Spleen (tissue), 11 donors: ENCODE results near the gene MAPK14. TPM values are rescaled to one million over a fixed set of nuclear protein-coding genes. Genes with fewer than 3 reads are reported as not detected.

Experiments
- DNase-seq: peaks from one replicate; pipeline ENCODE4 v3.0.0-alpha.2; 2020
- H3K27ac ChIP-seq, 8 donors: fragments of 200-600 bp; sonication (generic) in 7 of 8; 1 replicate in 4 of 8; 2 replicates in 4 of 8; pipeline versions ENCODE4 v1.5.0 to v1.8.0; 2016 to 2021; ENCODE audit warnings: inconsistent platforms in 4 of 8, mild to moderate bottlenecking in 4 of 8, moderate library complexity in 1 of 8
- H3K27me3 ChIP-seq, 7 donors: fragments of 200-600 bp; sonication (generic) in 6 of 7; replicated peaks in 1 of 7; 1 replicate in 4 of 7; 2 replicates in 3 of 7; pipeline versions ENCODE4 v1.5.0 to v1.8.0; 2016 to 2021; ENCODE audit warnings: inconsistent platforms in 3 of 7, mild to moderate bottlenecking in 1 of 7
- H3K36me3 ChIP-seq, 6 donors: fragments of 200-600 bp; sonication (generic) in 5 of 6; 1 replicate in 4 of 6; 2 replicates in 2 of 6; pipeline versions ENCODE4 v1.5.0 to v1.8.0; 2016 to 2021; ENCODE audit warnings: inconsistent platforms in 2 of 6
- H3K4me1 ChIP-seq, 6 donors: fragments of 200-600 bp; sonication (generic) in 5 of 6; 1 replicate in 3 of 6; 2 replicates in 3 of 6; pipeline versions ENCODE4 v1.5.0 to v1.8.0; 2016 to 2021; ENCODE audit warnings: inconsistent platforms in 3 of 6
- H3K4me3 ChIP-seq, 8 donors: fragments of 200-600 bp; sonication (generic) in 7 of 8; 1 replicate in 4 of 8; 2 replicates in 4 of 8; pipeline versions ENCODE4 v1.5.0 to v1.8.0; 2016 to 2021; ENCODE audit warnings: inconsistent platforms in 4 of 8, mild to moderate bottlenecking in 4 of 8, moderate library complexity in 2 of 8
- H3K9me3 ChIP-seq, 8 donors: fragments of 200-600 bp; sonication (generic) in 7 of 8; 1 replicate in 4 of 8; 2 replicates in 4 of 8; pipeline versions ENCODE4 v1.5.0 to v1.8.0; 2016 to 2021; ENCODE audit warnings: inconsistent platforms in 4 of 8
- POLR2A ChIP-seq, 3 donors: fragments of 450-650 bp; IDR thresholded peaks; one replicate each; pipeline ENCODE4 v1.5.1; 2017; ENCODE audit warnings: antibody characterized with exemption in 3 of 3, mild to moderate bottlenecking in 1 of 3
- POLR2AphosphoS5 ChIP-seq, 3 donors: sonication (generic); formaldehyde crosslinking; IDR thresholded peaks; one replicate each; pipeline ENCODE4 v1.5.1; 2017; ENCODE audit warnings: antibody characterized with exemption in 3 of 3
- WGBS, 5 donors: extraction: QIAGEN DNeasy Blood & Tissue Kit in 3 of 5; methylation state at CpG; one replicate each; pipeline versions ENCODE4 v1.1.5 to v1.1.7; 2013 to 2018; 5-methylcytosine and 5-hydroxymethylcytosine counted together
- intact Hi-C: fragments of 100-400 bp; cut with DNase I; formaldehyde crosslinking; loops from one replicate; pipeline ENCODE4 v1.15.0; 2023; ENCODE audit warnings: low total_unique reads
- polyA plus RNA-seq, 3 donors: library from polyadenylated mRNA; stranded (reverse); fragments of 200-250 nt; gene quantifications; one replicate each; pipeline ENCODE4 v1.2.1, GENCODE V29; 2013
- total RNA-seq, 7 donors: library from RNA; depleted of rRNA in 3 of 7; stranded (reverse); fragments of >200 nt in 3 of 7; fragmentation: NEBNext Ultra II Directional in 4 of 7; extraction: Animal tissue kit (Norgen Biotek cat#: 25700) in 4 of 7; gene quantifications; one replicate each; pipeline versions ENCODE4 v1.1.0 to v1.2.1, GENCODE V29; 2016 to 2021
- TF ChIP-seq, protein P1 (sequence below), 11 experiments: fragments of 200-600 bp in 7 of 11; fragments of 450-650 bp in 4 of 11; sonication (generic) in 4 of 11; IDR thresholded peaks in 8 of 11; conservative IDR thresholded peaks in 3 of 11; 1 replicate in 7 of 11; 2 replicates in 4 of 11; pipeline versions ENCODE4 v1.4.0 to v1.8.0; 2016 to 2021; ENCODE audit warnings: antibody characterized with exemption in 11 of 11, inconsistent platforms in 4 of 11, mild to moderate bottlenecking in 1 of 11
- donor health status: healthy with polysubstance abuse.
- donor health status: DM: no; HTN: no; CAD: no; lungs with moderate emphysema.
- donor health status: DM: no; HTN: no; CAD: no.
- donor health status: Bipolar disorder and iron deficiency.
- donor health status: healthy.
- donor health status: DM: no; HTN: no; CAD: no.
- donor health status: DM: yes; HTN: yes; CAD: no.

The MAPK14 gene
- total and polyA plus RNA-seq, 10 donors = 13.9 to 242 (median 94.6) TPM

DNA sequence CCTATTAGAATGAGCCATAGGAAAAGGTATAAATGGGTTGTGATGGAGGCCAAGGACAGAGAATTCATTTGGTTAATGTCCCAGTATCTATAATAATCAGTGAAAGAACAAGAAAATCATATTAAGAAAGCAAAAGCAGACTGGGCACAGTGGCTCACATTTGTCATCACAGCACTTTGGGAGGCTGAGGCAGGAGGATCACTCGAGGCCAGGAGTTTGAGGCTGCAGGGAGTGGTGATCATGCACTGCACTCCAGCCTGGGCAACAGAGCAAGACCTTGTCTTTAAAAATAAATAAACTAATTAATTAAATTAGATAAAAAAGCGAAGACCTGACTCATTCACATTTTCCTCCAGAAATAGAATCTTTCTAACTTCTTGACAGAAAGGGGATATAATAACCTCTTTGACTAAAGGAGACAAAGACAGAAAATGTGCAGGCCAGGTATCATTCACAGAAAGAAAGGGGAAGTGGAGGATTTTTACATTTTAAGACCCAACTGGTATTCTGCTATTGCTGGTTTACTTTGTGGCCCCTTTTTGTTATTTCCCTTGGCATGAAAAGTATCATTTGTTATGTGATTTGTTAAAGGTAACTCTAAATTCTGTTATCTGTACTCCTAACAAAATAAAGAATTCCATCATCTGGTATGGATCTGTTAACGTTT is 70.8 kb downstream of the MAPK14 start:
- DNase-seq = no peak
- Histone ChIP-seq H3K4me1 (peaks cover 5 to 56% (median 38%) of the 10 kb centered on the region in 6 donors), H3K27ac (peak overlapping the region in 5 of 8 donors; percentile 26 to 79 (median 48)), H3K36me3 (peaks cover 0 to 76% (median 21%) of the 10 kb centered on the region in 6 donors), H3K4me3 (no peak overlapping the region), H3K9me3 (no peaks in the 10 kb centered on the region), H3K27me3 (no peaks in the 10 kb centered on the region)
- 71 to 81% (median 76%) methylated on average over 3 of the region's 3 CpGs for WGBS, 5 donors
- no peak for TF ChIP-seq POLR2A (IDR thresholded peaks at IDR 0.05)
- TF ChIP-seq, protein P1, sequence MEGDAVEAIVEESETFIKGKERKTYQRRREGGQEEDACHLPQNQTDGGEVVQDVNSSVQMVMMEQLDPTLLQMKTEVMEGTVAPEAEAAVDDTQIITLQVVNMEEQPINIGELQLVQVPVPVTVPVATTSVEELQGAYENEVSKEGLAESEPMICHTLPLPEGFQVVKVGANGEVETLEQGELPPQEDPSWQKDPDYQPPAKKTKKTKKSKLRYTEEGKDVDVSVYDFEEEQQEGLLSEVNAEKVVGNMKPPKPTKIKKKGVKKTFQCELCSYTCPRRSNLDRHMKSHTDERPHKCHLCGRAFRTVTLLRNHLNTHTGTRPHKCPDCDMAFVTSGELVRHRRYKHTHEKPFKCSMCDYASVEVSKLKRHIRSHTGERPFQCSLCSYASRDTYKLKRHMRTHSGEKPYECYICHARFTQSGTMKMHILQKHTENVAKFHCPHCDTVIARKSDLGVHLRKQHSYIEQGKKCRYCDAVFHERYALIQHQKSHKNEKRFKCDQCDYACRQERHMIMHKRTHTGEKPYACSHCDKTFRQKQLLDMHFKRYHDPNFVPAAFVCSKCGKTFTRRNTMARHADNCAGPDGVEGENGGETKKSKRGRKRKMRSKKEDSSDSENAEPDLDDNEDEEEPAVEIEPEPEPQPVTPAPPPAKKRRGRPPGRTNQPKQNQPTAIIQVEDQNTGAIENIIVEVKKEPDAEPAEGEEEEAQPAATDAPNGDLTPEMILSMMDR (IDR thresholded peaks at IDR 0.05 in 8 of 11, conservative IDR thresholded peaks at IDR 0.05 in 3 of 11) = no peak
- no peak for TF ChIP-seq POLR2AphosphoS5 (IDR thresholded peaks at IDR 0.05)
- intact Hi-C loops = no loop called here

DNA sequence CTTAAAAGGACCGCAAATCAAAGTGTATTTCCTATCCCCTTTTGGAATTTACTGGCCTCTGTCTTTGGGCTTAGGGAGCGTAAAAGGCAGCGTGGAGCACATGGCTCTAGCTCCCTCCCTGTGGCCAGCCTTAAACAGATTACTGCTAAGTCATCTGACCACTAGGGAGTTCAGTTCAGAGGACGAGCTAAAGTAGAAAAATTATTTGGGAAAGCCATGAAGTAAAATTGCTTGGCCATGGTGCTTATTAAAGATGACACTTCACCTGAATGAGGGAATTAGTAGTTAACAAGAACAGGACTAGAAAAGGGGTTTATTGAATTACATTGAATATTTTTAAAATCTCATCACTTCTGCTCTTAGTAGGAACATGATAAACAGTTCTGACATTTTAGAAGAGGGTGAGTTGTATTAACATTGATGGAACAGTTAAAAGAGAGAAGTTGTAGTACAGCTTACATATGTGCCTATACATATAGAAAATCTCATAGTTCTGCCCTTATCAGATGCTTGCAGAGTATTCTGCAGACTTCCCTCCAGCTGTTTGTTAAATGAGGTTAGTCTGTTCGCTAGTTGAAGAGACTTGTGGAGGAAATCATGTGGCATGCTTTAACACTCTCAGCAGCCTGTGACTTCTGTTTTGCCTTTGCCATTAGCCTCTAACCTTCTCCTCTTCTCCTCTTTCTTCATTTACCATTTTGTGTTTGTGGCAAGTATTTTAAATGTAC is 71.5 kb downstream of the MAPK14 start:
- WGBS, 5 donors = 63 to 71% (median 68%) methylated on average over 5 of the region's 5 CpGs
- peak overlapping the region in 6 of 8 donors; percentile 26 to 79 (median 40) for H3K27ac ChIP-seq
- no peaks in the 10 kb centered on the region for H3K27me3 ChIP-seq
- H3K4me1 ChIP-seq = peaks cover 5 to 56% (median 38%) of the 10 kb centered on the region in 6 donors
- intact Hi-C loops = no loop called here
- H3K9me3 ChIP-seq = no peaks in the 10 kb centered on the region
- no peak overlapping the region for H3K4me3 ChIP-seq
- DNase-seq = no peak
- no peak for TF ChIP-seq POLR2A (IDR thresholded peaks at IDR 0.05)
- TF ChIP-seq, protein P1 (IDR thresholded peaks at IDR 0.05 in 8 of 11, conservative IDR thresholded peaks at IDR 0.05 in 3 of 11) = no peak
- no peak for TF ChIP-seq POLR2AphosphoS5 (IDR thresholded peaks at IDR 0.05)
- H3K36me3 ChIP-seq = peaks cover 0 to 82% (median 27%) of the 10 kb centered on the region in 6 donors

DNA sequence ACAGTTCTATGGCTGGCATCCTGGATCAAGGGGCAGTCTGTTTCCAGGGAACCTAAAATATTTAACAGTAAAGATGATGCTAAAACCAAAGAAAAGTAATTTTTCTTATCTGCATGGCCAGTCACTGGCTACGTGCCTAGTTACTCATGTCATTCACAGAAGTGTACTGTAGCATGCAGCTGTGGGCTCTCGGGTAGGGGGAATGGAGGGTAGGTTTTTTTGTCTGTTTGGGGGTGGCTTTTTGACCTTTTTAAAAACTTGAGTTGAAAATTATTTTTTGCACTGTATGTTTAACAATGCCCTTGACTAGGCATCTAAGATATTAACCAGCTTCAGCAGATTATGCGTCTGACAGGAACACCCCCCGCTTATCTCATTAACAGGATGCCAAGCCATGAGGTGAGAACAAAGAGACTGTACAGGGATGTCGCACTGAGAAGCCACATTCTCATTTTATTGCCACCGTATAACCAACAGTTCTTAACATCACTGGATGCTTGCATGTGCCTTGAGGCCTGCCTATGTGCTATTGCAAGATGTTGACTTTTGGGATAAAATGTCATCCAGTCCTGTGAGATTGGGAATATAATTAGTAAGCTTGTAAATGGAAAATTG is 72.4 kb downstream of the MAPK14 start:
- TF ChIP-seq, protein P1 (IDR thresholded peaks at IDR 0.05 in 8 of 11, conservative IDR thresholded peaks at IDR 0.05 in 3 of 11) = no peak
- TF ChIP-seq POLR2AphosphoS5 (IDR thresholded peaks at IDR 0.05) = peak in 1 of 3 donors; percentile 61
- no peak for DNase-seq
- 32 to 45% (median 42%) methylated on average over 6 of the region's 6 CpGs for WGBS, 5 donors
- intact Hi-C loops = no loop called here
- Histone ChIP-seq H3K27me3 (no peaks in the 10 kb centered on the region), H3K4me1 (peaks cover 5 to 48% (median 33%) of the 10 kb centered on the region in 6 donors), H3K9me3 (no peaks in the 10 kb centered on the region), H3K4me3 (no peak overlapping the region), H3K36me3 (peaks cover 0 to 91% (median 30%) of the 10 kb centered on the region in 6 donors), H3K27ac (peak overlapping the region in 7 of 8 donors; percentile 26 to 79 (median 38))
